WTC11 (cell line): ENCODE results near the gene CAP1. TPM values are rescaled to one million over a fixed set of nuclear protein-coding genes. Genes with fewer than 3 reads are reported as not detected.

Experiments used
- ATAC-seq: fragments of 200-7000 bp; cut with Tn5 transposase; 2 replicates; pipeline ENCODE4 v1.10.0; 2021; ENCODE audit warnings: mild to moderate bottlenecking, moderate library complexity
- CTCF ChIA-PET: fragments of 300-600 bp; sonication (Branson Sonifier 250); formaldehyde crosslinking; loops from one replicate; lab custom pipeline; 2021; ENCODE audit warnings: antibody characterized with exemption; lab: Charles Lee
- POLR2A ChIA-PET: fragments of 350-600 bp; sonication (Branson Sonifier 250); formaldehyde crosslinking; loops from one replicate; lab custom pipeline; 2021; ENCODE audit warnings: antibody characterized with exemption; lab: Charles Lee
- DNase-seq: peaks from one replicate; pipeline ENCODE4 v3.0.0; 2021; ENCODE audit warnings: low spot score
- H3K27ac Mint-ChIP-seq: 2 replicates; pipeline ENCODE4 v1.8.0; 2021; ENCODE audit warnings: mixed read lengths
- H3K27me3 Mint-ChIP-seq: 2 replicates; pipeline ENCODE4 v1.8.0; 2021; ENCODE audit warnings: low read depth, mild to moderate bottlenecking, moderate library complexity, mixed read lengths
- H3K36me3 Mint-ChIP-seq: 2 replicates; pipeline ENCODE4 v1.8.0; 2021; ENCODE audit warnings: mixed read lengths
- H3K4me1 Mint-ChIP-seq: 2 replicates; pipeline ENCODE4 v1.8.0; 2022; ENCODE audit warnings: mixed read lengths
- H3K4me3 Mint-ChIP-seq: 2 replicates; pipeline ENCODE4 v1.8.0; 2021; ENCODE audit warnings: mild to moderate bottlenecking, moderate library complexity, mixed read lengths
- H3K9me3 Mint-ChIP-seq: 2 replicates; pipeline ENCODE4 v1.8.0; 2021; ENCODE audit warnings: mixed read lengths
- AR ChIP-seq: fragments of 250-450 bp; sonication (Bioruptor Pico); IDR thresholded peaks from 2 replicates; pipeline ENCODE4 v1.9.0; 2021; ENCODE audit warnings: mild to moderate bottlenecking
- ATF1 ChIP-seq: sonication (generic); formaldehyde crosslinking; IDR thresholded peaks from 2 replicates; pipeline ENCODE4 v1.8.1; 2023; ENCODE audit warnings: mild to moderate bottlenecking, moderate library complexity, missing genetic modification reagents
- CREM ChIP-seq: sonication (generic); formaldehyde crosslinking; IDR thresholded peaks from 2 replicates; pipeline ENCODE4 v1.8.1; 2022; ENCODE audit warnings: mild to moderate bottlenecking, missing genetic modification reagents, moderate library complexity
- HMGA2 ChIP-seq: fragments of 250-450 bp; sonication (Bioruptor Pico); IDR thresholded peaks from 2 replicates; pipeline ENCODE4 v1.4.0; 2021; ENCODE audit warnings: mild to moderate bottlenecking, moderate library complexity
- MAX ChIP-seq: sonication (generic); formaldehyde crosslinking; IDR thresholded peaks from 2 replicates; pipeline ENCODE4 v1.8.0; 2022; ENCODE audit warnings: mild to moderate bottlenecking, missing genetic modification reagents
- MYBL2 ChIP-seq: sonication (generic); formaldehyde crosslinking; IDR thresholded peaks from 2 replicates; pipeline ENCODE4 v1.8.1; 2023; ENCODE audit warnings: mild to moderate bottlenecking, moderate library complexity, missing genetic modification reagents
- NFATC4 ChIP-seq: fragments of 250-450 bp; sonication (Bioruptor Pico); IDR thresholded peaks from 2 replicates; pipeline ENCODE4 v1.9.0; 2021; ENCODE audit warnings: mild to moderate bottlenecking
- NFE2L1 ChIP-seq: sonication (generic); formaldehyde crosslinking; IDR thresholded peaks from 2 replicates; pipeline ENCODE4 v1.8.1; 2023; ENCODE audit warnings: missing genetic modification reagents
- NR1H2 ChIP-seq: sonication (generic); formaldehyde crosslinking; IDR thresholded peaks from 2 replicates; pipeline ENCODE4 v1.9.0; 2021; ENCODE audit warnings: mild to moderate bottlenecking, moderate library complexity, missing genetic modification reagents
- SOX15 ChIP-seq: fragments of 250-450 bp; sonication (Bioruptor Pico); IDR thresholded peaks from 2 replicates; pipeline ENCODE4 v1.9.0; 2021; ENCODE audit warnings: mild to moderate bottlenecking
- SP1 ChIP-seq: sonication (generic); formaldehyde crosslinking; conservative IDR thresholded peaks from 2 replicates; pipeline ENCODE4 v1.8.1; 2022; ENCODE audit warnings: missing genetic modification reagents
- TP53 ChIP-seq: sonication (generic); formaldehyde crosslinking; IDR thresholded peaks from 2 replicates; pipeline ENCODE4 v1.8.1; 2023; ENCODE audit warnings: mild to moderate bottlenecking, missing genetic modification reagents
- ZNF263 ChIP-seq: sonication (generic); formaldehyde crosslinking; IDR thresholded peaks from 2 replicates; pipeline ENCODE4 v1.8.1; 2022; ENCODE audit warnings: low read depth, mild to moderate bottlenecking, moderate library complexity, missing genetic modification reagents
- ZNF281 ChIP-seq: sonication (generic); formaldehyde crosslinking; IDR thresholded peaks from 2 replicates; pipeline ENCODE4 v1.8.0; 2023; ENCODE audit warnings: mild to moderate bottlenecking, missing genetic modification reagents
- ZSCAN18 ChIP-seq: fragments of 250-450 bp; sonication (Bioruptor Pico); IDR thresholded peaks from 2 replicates; pipeline ENCODE4 v2.1.2; 2022; ENCODE audit warnings: mild to moderate bottlenecking, moderate library complexity
- total RNA-seq: library from RNA; stranded (reverse); gene quantifications from 3 replicates; pipeline ENCODE4 v1.2.3, GENCODE V29; 2021
- TF ChIP-seq, protein P1 (sequence below): sonication (generic); formaldehyde crosslinking; IDR thresholded peaks from 2 replicates; pipeline ENCODE4 v1.8.1; 2022; ENCODE audit warnings: low read depth, missing genetic modification reagents, borderline replicate concordance
- TF ChIP-seq, protein P2 (sequence below): sonication (generic); formaldehyde crosslinking; conservative IDR thresholded peaks from 2 replicates; pipeline ENCODE4 v1.8.1; 2023; ENCODE audit warnings: mild to moderate bottlenecking, low read depth, missing genetic modification reagents, moderate library complexity
- TF ChIP-seq, protein P3 (sequence below): sonication (generic); formaldehyde crosslinking; IDR thresholded peaks from 2 replicates; pipeline ENCODE4 v1.8.0; 2023; ENCODE audit warnings: missing genetic modification reagents, mild to moderate bottlenecking, borderline replicate concordance
- TF ChIP-seq, protein P4 (sequence below): sonication (generic); formaldehyde crosslinking; conservative IDR thresholded peaks from 2 replicates; pipeline ENCODE4 v1.8.1; 2022; ENCODE audit warnings: mild to moderate bottlenecking, missing genetic modification reagents

The CAP1 gene
- total RNA-seq, 1 experiment from 2014 or later, result 304 TPM

DNA sequence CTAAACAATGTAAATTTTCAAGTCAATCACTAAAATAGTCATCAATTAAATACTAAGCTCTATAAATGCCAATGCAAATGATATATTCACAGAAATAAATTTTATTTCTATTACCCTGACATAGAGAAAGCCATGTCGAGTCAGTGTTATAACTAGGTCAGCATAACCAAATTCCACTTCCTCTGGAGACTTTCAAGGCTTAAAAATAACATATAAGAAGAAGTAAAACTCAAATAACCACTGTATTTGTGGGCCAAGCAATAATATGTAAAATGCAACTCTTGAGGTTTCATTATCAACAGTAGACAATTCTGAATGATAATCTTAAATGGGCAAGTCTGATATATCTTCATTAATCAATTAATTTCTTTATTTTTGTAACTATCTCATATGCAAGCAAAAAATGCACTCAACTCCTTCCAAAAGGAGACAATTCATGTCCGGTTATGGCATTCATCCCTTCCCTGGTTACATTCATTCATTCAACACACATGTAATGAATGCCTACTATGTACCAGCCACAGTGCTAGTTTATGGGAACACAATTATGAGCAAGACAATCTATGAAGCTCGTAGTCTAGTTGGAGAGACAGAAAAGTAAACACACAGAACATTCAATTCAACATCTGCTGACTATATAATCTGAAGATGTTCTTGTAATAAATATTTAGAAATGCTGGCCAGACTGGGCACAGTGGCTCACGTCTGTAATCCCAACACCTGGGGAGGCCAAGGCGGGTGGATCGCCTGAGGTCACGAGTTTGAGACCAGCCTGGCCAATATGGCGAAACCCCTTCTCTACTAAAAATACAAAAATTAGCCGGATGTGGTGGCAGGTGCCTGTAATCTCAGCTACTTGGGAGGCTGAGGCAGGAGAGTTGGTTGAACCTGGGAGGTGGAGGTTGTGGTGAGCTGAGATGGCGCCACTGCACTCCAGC is 37.1 kb upstream of the CAP1 start (continued):
- TF ChIP-seq, protein P1, sequence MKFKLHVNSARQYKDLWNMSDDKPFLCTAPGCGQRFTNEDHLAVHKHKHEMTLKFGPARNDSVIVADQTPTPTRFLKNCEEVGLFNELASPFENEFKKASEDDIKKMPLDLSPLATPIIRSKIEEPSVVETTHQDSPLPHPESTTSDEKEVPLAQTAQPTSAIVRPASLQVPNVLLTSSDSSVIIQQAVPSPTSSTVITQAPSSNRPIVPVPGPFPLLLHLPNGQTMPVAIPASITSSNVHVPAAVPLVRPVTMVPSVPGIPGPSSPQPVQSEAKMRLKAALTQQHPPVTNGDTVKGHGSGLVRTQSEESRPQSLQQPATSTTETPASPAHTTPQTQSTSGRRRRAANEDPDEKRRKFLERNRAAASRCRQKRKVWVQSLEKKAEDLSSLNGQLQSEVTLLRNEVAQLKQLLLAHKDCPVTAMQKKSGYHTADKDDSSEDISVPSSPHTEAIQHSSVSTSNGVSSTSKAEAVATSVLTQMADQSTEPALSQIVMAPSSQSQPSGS (CRISPR knock-in tag), result no peak
- TF ChIP-seq ZNF281 (CRISPR knock-in tag), result no peak
- no peak for TF ChIP-seq ATF1 (CRISPR knock-in tag)
- no peak for TF ChIP-seq HMGA2

GRCh38 chr1:40004857-40005256 is 35.7 kb upstream of the CAP1 start:
- Mint-ChIP-seq H3K9me3 (no peaks in the 10 kb centered on the region), H3K36me3 (no peaks in the 10 kb centered on the region), H3K27ac (no peak overlapping the region), H3K4me1 (peaks cover 15% of the 10 kb centered on the region), H3K27me3 (no peaks in the 10 kb centered on the region), H3K4me3 (no peak overlapping the region)
- POLR2A ChIA-PET, result no interaction called here
- no peak for ATAC-seq
- CTCF ChIA-PET, result interaction anchor here (0.7 to 1.2 kb wide), 2 partner anchors 103 to 466 kb away, joined by 3 to 4 read pairs; no protein-coding TSS in a partner anchor
- no peak for DNase-seq
- TF ChIP-seq, protein P2, sequence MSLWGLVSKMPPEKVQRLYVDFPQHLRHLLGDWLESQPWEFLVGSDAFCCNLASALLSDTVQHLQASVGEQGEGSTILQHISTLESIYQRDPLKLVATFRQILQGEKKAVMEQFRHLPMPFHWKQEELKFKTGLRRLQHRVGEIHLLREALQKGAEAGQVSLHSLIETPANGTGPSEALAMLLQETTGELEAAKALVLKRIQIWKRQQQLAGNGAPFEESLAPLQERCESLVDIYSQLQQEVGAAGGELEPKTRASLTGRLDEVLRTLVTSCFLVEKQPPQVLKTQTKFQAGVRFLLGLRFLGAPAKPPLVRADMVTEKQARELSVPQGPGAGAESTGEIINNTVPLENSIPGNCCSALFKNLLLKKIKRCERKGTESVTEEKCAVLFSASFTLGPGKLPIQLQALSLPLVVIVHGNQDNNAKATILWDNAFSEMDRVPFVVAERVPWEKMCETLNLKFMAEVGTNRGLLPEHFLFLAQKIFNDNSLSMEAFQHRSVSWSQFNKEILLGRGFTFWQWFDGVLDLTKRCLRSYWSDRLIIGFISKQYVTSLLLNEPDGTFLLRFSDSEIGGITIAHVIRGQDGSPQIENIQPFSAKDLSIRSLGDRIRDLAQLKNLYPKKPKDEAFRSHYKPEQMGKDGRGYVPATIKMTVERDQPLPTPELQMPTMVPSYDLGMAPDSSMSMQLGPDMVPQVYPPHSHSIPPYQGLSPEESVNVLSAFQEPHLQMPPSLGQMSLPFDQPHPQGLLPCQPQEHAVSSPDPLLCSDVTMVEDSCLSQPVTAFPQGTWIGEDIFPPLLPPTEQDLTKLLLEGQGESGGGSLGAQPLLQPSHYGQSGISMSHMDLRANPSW, result no peak
- TF ChIP-seq, protein P3, sequence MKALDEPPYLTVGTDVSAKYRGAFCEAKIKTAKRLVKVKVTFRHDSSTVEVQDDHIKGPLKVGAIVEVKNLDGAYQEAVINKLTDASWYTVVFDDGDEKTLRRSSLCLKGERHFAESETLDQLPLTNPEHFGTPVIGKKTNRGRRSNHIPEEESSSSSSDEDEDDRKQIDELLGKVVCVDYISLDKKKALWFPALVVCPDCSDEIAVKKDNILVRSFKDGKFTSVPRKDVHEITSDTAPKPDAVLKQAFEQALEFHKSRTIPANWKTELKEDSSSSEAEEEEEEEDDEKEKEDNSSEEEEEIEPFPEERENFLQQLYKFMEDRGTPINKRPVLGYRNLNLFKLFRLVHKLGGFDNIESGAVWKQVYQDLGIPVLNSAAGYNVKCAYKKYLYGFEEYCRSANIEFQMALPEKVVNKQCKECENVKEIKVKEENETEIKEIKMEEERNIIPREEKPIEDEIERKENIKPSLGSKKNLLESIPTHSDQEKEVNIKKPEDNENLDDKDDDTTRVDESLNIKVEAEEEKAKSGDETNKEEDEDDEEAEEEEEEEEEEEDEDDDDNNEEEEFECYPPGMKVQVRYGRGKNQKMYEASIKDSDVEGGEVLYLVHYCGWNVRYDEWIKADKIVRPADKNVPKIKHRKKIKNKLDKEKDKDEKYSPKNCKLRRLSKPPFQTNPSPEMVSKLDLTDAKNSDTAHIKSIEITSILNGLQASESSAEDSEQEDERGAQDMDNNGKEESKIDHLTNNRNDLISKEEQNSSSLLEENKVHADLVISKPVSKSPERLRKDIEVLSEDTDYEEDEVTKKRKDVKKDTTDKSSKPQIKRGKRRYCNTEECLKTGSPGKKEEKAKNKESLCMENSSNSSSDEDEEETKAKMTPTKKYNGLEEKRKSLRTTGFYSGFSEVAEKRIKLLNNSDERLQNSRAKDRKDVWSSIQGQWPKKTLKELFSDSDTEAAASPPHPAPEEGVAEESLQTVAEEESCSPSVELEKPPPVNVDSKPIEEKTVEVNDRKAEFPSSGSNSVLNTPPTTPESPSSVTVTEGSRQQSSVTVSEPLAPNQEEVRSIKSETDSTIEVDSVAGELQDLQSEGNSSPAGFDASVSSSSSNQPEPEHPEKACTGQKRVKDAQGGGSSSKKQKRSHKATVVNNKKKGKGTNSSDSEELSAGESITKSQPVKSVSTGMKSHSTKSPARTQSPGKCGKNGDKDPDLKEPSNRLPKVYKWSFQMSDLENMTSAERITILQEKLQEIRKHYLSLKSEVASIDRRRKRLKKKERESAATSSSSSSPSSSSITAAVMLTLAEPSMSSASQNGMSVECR (CRISPR knock-in tag), result no peak
- TF ChIP-seq NFE2L1 (CRISPR knock-in tag) (no peak), AR (no peak), NFATC4 (CRISPR knock-in tag) (no peak), MAX (no peak), SOX15 (CRISPR knock-in tag) (no peak), ZNF263 (CRISPR knock-in tag) (no peak), TP53 (no peak), NR1H2 (CRISPR knock-in tag) (no peak), ZSCAN18 (CRISPR knock-in tag) (no peak), MYBL2 (CRISPR knock-in tag) (no peak), CREM (CRISPR knock-in tag) (no peak), SP1 (no peak)
- TF ChIP-seq, protein P4, sequence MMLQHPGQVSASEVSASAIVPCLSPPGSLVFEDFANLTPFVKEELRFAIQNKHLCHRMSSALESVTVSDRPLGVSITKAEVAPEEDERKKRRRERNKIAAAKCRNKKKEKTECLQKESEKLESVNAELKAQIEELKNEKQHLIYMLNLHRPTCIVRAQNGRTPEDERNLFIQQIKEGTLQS, result no peak
